G401.6 (cell line): ENCODE data around the gene KIF1C.

Experiments used
- FAIRE-seq: peaks from 2 replicates; lab custom pipeline; 2012; peaks lifted over from hg19 to GRCh38; lab: Jason Lieb, UNC

KIF1C gene

GRCh38 chr17:4969047-4969550 lies 28.7 kb upstream of the KIF1C start:
- FAIRE-seq: no peak

DNA sequence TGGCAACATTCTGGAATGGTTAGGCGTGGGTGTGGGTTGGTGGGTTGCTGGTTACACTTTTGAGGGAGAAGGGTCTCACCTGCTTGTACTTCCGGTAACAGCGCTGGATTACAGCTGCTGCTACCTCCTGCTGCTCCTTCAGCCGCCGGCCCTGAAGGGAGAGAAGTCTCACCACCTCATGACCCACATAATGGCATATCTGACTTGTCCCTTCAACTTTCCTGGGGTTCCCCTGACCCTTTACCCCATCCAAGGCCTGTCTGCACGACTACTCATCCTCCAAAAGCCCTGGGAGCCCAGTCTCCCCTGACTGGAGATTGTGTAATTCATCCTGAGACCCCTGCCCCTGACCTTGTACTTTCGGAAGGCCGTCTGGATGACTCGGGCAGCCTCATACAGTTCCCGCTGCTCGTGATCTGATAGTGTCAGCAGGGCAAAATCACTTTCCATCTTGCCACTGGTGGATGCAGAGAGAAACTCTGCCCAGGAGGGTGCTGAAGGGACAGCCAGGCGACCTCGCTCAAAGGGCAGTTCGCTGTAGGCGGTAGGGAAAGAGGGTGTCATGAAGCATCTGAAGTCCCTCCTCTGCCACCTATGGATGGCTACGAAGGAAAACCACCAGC lies 28.1 kb upstream of the KIF1C start:
- no peak for FAIRE-seq

DNA sequence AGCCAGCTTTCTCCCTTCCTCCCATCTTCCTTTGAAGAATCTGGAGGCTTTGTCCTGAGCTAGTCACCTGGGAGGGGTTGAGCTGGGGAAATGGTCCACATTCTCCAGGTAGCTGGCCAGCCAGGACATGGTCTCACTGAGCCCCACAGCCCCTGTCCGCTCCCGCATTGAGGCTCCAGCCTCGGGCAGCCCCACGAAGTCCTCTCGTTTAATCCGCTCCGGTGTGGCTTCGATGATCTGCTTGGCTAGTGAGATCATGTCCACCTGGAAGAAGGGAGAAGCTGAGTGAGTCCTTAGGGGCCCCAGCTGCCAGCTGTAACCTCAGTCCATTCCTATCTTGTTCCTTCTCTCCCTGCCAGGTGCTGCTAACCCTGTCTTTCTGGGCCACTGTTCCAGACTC lies 27.5 kb upstream of the KIF1C start:
- no peak for FAIRE-seq

DNA sequence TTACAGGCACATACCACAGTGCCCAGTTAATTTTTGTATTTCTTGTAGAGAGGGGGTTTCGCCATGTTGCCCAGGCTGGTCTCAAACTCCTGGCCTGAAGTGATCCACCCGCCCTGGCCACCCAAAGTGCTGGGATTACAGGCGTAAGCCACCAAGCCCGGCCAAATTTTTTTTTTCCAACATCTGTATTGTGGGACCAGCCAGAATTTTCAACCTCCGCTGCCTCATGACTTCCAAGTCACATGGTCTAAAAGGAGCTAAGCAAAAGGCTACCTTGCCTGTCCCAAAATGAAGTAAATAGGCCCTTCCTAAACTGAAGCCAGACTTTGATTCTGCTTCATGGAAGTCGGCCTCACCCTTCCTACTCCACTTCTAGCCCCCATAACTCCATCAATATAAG lies 25.9 kb upstream of the KIF1C start:
- FAIRE-seq: no peak

DNA sequence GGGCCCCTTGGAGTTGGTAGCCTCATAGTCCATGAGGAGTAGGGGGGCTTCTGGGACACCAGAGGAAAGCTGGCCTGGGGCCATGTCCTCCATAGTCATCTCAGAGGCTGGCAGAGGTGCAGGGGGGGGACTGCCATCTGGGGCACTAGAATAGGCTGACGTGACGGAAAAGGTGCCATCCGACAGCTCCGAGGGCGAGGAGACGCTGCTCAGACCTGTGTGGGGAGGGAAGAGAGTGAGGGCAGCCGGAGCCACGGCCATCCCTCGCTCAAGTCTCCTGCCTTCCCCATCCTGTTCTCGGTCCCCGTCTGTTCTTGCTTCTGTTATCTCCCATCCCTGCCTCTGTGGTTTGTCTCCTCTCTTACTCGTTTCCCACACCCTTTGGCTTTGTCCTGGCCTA lies 25.4 kb upstream of the KIF1C start:
- no peak for FAIRE-seq

DNA sequence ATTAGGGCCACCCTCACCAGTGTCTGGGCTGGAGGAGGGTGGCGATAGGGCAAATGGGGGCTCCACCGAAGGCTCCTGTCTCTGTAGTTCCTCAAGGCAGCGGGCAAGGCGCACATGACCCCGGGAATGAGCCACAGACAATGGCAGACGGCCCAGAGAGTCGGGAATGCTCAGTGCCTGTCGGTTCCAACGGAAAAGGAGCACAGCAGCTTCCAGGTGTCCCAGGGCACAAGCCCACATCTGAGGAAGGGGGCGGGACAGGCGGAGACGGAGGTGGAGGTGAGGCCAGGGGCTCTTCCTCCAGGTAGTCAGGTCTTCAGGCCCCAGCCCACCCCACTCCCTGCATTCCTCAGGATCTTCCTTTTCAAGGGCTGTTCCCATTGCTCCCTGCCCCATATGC lies 25.0 kb upstream of the KIF1C start:
- no peak for FAIRE-seq

DNA sequence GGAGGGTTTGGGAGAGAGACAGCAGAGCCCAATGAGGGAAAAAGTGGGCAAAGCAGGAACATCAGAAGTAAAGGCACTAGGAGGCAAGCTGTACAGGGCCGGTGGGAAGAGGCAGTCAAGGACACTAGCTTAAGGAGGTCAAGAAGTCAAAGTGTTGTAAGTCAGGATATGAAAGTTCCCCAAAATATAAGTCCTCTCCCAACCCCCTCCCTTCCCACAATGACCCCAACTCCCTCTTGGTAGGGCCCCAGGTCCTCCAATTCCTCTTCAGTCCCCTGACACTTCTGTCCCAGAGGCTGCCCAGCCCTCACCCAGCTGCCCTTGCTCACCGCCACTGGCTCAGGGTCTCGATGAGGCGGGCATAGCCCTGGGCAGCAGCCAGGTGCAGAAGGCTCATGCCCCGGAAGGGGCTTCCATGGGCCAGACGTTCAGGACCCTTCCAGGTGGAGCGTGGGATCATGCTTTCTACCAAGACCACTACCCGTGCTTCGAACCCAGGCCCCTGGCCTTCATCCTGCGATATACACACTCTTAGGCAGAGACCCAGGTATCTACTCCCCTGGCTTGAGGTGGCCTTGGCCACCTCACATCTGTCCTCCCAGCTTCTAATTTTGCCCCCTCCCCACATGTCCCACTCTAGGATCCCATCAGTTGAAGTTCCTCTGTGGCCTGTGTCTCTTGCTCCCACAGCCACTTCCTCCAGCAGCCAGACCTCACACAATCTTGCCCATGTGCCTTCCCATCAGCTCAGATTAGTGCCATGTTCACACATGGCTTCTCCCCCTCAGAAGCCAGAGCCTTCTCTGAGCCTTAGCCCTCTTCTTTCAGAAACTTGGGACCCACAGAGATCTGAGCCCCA lies 24.3 kb upstream of the KIF1C start:
- no peak for FAIRE-seq

DNA sequence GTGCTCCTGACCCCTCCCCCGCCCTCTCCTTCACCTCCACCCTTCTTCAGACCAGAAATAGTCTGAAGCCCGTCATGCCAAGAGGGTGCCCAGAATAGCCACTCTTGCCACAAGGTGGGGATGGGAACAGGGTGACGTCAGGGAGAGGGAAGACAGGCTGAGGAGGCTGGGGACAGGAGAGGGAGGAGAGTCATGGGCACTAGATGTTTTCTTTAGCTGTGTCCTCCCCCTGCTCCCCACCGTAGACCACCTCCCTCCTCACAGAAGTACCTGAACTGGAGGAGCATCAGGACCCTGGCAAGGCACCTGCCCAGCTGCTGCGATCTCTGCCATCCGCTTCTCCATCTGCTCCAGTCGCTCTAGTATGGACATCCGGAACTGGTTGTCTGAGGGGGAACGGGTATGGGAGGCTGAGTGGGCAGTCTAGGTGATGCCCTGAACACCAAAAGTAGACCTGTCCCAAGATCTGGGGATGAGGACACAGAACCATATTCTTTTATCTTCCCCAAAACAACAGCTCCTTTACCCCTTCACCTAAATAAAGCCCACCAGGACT lies 23.6 kb upstream of the KIF1C start:
- FAIRE-seq: no peak

DNA sequence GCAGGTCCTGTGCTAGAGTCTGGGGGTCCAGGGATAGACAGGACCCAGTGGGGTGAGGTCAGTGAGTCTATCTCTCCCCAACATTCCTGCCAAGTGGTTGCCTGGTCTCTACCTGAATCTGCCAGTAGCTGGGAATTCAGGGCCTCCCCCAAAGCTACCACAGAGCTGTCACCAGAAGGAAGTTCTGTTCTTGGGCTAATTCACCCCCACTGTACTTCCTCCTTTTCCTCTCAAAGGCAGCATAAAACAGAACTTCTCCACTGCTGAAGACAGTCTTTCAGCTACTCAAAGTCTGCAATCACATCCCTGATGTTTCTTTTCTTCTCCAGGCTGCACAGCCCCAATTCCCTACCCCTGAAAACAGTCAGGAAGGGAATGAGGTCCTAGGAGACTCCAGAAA lies 19.0 kb upstream of the KIF1C start:
- no peak for FAIRE-seq

- FAIRE-seq: peak; percentile 78
Measured at GRCh38 chr17:4980644-4981216, 17.0 kb upstream of the KIF1C start.

GRCh38 chr17:4982305-4982704 lies 15.4 kb upstream of the KIF1C start:
- FAIRE-seq: no peak

- no peak for FAIRE-seq
Measured at GRCh38 chr17:4986403-4986802, 11.3 kb upstream of the KIF1C start.

DNA sequence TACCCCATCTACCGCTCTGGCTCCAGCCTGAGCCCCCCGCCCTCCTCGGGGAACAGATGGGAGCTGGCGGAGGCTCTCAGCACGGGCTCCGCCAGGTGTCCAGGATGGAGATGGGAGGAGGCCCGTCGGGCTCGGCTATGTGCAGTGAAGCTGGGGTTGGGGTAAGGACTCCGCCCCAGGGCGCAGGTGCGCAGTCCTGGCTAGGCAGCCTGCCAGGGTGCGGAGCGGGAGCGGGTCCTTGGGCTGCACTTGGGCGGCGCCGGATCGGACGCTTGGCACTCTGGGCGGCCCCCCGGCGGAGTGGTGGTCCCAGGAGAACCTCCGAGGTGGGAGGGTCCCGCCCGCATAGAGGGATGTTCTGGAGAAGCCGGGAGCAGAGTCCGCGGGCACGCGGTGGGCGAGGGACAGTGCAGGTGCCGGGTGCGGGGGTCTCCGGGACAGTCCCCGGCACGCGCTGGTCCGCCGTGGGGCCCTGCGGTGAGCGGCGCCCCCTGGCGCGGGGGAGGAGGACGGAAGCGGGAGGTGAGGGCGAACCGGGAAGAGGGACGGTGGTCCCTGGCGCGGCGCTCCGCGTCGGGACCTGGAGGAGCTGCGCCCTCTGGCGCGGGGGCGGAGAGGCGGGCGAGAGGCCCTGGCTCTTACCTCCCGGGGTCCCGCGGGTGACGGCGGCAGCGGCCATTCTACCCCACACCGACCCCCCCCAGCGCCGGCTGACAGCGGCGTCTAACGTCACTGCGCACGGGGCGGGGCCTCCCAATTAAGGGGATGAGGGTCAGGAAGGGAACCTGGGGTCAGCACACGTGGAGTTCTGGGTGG lies 10.6 kb upstream of the KIF1C start, which contains the start of gene CAMTA2:
Gene CAMTA2, minus strand, starts transcription at position 725 of the 816 bp plus-strand sequence. CDS start 1,453 bp downstream, outside the sequence.
- FAIRE-seq: peak; percentile 79

- no peak for FAIRE-seq
Measured at GRCh38 chr17:4987767-4988567, 9.8 kb upstream of the KIF1C start.

DNA sequence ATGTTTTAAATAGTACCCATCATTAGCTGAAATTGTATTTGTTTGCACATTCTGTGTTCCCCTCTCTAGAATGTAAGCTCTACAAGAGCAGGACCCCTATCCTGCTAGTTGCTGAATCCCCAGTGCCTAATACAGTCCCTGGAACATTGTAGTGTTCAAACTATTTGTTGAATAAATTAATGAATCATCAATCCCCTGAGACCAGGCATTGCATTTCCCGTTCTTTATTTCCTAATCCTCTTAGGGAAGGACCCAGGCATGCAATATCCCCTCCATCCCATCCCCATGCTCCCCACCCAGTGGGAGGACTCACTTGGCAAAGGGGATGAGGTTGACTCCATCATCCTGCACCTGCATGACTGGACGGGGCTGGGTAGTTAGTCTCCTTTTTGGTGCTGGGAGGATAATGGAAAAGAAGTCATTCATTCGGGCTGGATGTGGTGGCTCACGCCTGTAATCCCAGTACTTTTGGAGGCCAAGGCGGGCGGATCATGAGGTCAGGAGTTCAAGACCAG lies 3.6 kb upstream of the KIF1C start:
- no peak for FAIRE-seq

GRCh38 chr17:4998027-4998731 lies 429 bp downstream of the KIF1C start:
- no peak for FAIRE-seq

GRCh38 chr17:4998732-4999429 lies 1.1 kb downstream of the KIF1C start:
- FAIRE-seq: no peak

- no peak for FAIRE-seq
Measured at GRCh38 chr17:4999430-5000093, 1.8 kb downstream of the KIF1C start.

DNA sequence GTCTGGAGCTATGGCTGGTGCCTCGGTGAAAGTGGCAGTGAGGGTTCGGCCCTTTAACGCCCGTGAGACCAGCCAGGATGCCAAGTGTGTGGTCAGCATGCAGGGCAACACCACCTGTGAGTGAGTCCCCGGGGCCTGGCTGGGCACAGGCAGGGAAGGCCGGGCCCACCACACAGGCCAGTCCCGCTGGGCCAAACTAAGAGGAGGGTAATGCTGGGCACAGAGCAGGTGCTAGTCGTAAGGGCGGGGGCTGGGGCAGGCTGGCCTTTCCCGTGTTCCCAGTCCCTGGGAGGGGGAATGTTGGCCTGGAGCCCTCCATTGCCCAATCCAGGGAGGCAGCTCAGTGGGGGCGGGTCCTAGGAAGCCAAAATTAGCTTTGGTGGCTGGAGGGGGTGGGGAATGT lies 2.5 kb downstream of the KIF1C start:
- no peak for FAIRE-seq
